ENCODE results near the gene POU1F1.
"Not testable (repeated sequence)": the region's sequence is repeated elsewhere in the genome, so short reads cannot be mapped to it uniquely, and the experiment has no call there.

POU1F1 gene, protein sequence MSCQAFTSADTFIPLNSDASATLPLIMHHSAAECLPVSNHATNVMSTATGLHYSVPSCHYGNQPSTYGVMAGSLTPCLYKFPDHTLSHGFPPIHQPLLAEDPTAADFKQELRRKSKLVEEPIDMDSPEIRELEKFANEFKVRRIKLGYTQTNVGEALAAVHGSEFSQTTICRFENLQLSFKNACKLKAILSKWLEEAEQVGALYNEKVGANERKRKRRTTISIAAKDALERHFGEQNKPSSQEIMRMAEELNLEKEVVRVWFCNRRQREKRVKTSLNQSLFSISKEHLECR

DNA sequence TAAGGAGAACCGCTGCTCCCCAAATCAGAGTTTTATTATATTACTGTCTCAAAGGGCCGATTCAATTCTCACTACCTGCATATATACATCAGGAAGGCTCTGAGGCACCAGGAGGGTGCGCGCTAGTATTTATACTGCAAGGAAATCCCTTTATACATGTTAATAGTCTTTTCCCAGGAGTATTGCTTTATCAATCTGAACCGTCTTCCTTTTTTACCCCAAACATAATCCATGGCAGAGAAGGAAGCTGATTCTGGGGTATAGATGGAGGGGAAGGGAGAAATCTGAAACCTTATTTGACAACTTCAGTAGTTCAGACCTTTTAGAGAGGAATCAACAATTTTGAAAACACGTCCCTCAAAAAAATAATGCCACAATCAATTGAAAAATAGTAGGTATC is at the start of gene POU1F1:
TSS of gene POU1F1 (minus strand) at position 101 of the 400 bp plus-strand sequence. CDS start 122 bp downstream, outside the sequence.
- in situ Hi-C loops (cut with MboI; ENCODE audit: low pct_unique_long_range_greater_than_20kb, low sequenced_read_pairs) = no loop called here
- DNase-seq = no peak

DNA sequence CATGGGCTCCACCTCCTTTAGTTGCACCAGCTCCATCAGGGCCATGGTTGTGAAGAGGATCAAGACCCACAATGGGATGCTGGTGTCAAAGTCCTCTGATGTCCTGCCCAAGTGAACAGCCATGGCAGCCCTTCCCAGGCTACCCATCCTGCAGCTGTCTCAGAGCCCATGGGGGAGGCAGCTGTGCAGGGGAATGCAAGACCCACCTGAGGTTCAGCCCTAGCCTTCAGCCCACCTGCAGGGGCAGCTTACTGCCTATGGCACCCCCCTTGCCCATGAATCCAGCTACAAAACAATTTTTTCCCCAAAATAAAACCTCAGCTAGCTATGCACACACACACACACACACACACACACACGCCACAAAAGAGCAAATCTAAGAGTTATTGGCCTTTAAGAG is 48.2 kb upstream of the POU1F1 start:
- DNase-seq = no peak
- in situ Hi-C loops (cut with MboI; ENCODE audit: low pct_unique_long_range_greater_than_20kb, low sequenced_read_pairs) = no loop called here

DNA sequence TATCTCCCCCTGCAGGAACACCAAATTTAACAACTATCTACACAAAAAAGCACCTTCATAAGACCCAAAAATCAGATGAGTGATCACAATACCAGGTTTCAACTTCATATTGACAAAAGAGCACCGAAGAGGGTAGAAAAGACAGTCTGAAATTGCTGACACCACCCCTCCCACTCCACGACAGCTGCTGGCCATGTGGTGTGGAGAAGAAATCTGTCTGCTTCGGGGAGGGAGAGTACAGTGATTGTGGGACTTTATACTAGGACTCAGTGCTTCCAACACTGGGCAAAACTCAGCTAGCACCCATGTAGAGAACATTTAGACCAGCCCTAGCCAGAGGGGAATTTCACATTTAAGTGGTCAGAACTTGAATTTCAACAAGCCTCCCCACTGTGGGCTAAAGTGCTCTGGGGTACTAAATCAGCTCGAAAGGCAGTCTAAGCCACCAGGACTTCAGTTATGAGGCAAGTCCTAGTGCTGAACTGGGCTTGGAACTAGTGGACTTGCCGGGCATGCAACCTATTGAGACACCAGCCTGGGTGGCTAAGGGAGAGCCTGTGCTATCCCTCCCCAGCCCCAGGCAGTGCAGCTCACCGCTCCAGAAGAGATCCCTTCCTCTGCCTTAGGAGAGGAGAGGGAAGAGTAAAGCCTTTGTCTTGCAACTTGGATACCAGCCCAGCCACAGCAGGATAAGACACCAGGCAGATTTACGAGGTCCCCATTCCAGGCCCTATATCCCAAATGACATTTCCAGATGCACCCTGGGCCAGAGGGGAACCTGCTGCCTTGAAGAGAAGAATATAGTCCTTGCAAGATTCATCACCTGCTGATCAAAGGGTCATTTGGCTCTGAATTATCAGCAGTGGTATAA is 44.6 kb upstream of the POU1F1 start:
- in situ Hi-C loops (cut with MboI; ENCODE audit: low pct_unique_long_range_greater_than_20kb, low sequenced_read_pairs) = no loop called here
- DNase-seq = no peak

DNA sequence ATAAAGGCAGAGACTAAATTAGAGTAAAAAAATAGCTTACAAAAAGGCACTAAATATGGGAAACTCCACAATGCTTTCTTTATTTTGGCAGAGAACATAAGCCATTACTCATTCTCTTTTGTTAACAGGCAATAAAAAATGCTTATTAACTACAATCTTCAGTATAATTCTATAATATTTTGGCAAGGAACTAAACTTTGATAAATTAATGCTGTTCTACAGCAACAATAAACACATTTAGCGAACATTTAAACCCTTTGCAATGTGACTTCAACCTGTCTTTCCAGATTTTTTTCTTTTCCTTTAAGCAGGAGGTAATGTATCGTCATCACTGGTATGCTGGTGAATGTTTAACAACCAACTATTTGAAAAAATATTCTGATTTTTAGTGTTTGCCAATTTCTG is 42.2 kb upstream of the POU1F1 start:
- no peak for DNase-seq

DNA sequence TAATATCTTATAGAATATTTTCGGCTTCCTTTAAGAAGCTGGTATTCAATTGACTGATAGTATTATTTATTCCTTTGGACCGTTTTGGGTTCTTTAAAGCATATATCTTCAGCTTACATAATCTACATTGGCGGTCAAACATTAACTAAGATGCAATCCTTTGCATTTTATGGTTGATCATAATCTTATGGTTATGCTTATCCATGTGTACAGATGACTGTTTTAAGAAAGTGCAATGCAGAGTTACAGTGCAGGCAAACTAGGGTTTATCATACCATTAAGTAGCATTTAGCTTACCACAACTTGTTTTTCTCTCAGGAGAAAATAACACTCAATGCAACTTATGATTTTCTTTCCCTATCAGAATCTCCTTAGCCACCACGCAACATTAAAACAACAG is 41.4 kb upstream of the POU1F1 start:
- DNase-seq = no peak
- in situ Hi-C loops (cut with MboI; ENCODE audit: low pct_unique_long_range_greater_than_20kb, low sequenced_read_pairs) = no loop called here

More for the DNA sequence above, 42.2 kb upstream of the POU1F1 start:
- in situ Hi-C loops (cut with MboI; ENCODE audit: low pct_unique_long_range_greater_than_20kb, low sequenced_read_pairs) = no loop called here

DNA sequence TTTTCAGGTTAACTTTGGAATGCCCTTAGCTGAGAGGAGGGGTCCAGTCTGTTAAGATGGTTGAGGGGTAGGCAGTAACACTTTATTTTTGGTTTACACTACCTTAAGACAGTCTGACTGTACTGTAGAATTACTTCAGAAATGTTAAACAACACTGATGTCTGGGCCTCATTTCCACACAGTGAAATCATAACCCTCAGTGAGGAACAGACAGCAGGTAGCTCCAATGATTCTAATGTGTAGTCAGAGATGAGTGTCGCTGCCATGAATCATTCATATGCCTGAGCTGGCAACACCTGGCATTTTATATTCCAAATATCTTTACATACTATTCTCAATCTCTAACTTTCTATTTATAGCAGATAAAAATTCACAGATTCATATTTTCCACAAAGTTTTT is 37.3 kb upstream of the POU1F1 start:
- no peak for DNase-seq
- in situ Hi-C loops (cut with MboI; ENCODE audit: low pct_unique_long_range_greater_than_20kb, low sequenced_read_pairs) = no loop called here

DNA sequence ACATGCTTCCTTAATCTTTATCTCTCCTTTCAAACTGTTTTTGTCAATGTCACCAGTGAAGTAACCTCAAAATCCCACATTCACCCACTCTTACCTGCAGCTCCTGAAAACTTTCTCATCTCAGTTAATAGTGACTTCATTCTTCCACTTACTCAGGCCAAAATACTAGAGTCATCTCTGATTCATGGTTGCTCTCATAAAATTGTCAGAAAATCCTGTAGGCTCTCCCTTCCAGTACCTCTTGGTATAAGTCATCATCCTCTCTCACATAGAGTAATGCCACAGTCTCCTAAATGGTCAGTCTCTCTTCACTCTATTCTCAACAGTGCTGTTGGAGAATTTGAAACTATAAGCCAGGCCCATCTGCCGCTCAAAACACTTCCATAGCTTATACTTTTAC is 34.9 kb upstream of the POU1F1 start:
- in situ Hi-C loops (cut with MboI; ENCODE audit: low pct_unique_long_range_greater_than_20kb, low sequenced_read_pairs) = no loop called here
- no peak for DNase-seq

DNA sequence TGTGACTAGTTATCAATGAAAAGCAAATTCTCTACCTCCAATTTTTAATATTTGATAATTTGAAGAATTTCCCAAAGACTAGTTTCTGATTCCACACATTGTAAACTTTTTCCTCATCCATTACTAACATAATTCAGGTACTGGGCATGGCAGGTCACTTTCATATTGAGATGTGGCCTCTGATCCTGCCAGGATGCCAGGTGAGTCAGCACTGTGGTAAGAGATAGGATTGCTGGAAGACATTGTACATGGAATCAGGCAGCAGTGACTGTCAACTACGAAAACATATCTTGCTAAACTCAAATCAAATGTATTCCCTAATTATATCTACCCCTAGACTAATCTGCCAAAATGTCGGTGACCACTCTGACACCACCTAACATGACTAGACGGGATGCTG is 33.2 kb upstream of the POU1F1 start:
- DNase-seq = no peak
- in situ Hi-C loops (cut with MboI; ENCODE audit: low pct_unique_long_range_greater_than_20kb, low sequenced_read_pairs) = no loop called here

DNA sequence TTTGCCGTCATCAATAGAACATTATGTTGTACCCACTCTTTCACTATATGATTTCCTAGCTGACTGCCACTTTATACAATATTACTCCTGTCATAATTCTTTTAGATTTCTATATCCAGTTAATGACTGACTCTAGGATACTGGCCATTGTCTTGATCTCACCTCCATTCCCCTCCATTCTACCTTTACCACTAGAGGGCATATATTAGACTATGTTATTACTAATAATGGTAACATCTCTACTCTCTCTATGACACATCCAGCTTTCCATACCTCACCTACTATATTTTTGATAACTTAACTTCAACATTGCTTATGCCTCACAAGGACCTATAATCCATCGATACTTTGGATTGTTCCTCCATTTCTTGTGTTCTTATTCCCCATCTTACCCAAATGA is 31.4 kb upstream of the POU1F1 start:
- DNase-seq = no peak
- in situ Hi-C loops (cut with MboI; ENCODE audit: low pct_unique_long_range_greater_than_20kb, low sequenced_read_pairs) = no loop called here

DNA sequence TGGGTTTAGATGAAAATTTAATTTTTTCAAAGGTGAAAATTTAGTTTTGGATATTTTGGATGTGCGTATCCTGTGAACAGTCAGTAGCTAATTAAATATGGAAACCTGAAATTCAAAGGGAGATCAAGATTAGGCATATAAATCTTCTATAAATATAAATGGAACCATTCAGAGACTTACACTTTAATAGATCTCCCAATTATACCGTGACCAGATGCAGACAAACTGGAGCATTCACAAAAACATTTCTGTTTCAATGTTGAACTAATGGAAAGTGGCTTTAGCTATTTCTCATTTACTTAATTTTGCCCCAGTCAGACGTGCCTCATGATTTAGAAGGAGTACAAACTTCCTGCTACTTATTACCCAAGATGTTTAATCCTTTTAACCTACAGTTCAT is 29.1 kb upstream of the POU1F1 start:
- DNase-seq = no peak
- in situ Hi-C loops (cut with MboI; ENCODE audit: low pct_unique_long_range_greater_than_20kb, low sequenced_read_pairs) = no loop called here

DNA sequence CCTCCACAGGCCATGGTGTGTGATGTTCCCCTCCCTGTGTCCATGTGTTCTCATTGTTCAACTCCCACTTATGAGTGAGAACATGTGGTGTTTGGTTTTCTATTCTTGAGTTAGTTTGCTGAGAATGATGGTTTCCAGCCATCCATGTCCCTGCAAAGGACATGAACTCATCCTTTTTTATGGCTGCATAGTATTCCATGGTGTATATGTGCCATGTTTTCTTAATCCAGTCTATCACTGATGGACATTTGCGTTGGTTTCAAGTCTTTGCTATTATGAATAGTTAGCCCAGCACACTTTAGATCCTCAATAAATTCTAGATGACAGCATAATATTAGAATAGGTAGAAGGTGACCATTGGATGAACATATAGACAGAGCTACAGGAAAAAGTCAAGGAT is 28.6 kb upstream of the POU1F1 start:
- in situ Hi-C loops (cut with MboI; ENCODE audit: low pct_unique_long_range_greater_than_20kb, low sequenced_read_pairs); DNase-seq: not testable (repeated sequence)

DNA sequence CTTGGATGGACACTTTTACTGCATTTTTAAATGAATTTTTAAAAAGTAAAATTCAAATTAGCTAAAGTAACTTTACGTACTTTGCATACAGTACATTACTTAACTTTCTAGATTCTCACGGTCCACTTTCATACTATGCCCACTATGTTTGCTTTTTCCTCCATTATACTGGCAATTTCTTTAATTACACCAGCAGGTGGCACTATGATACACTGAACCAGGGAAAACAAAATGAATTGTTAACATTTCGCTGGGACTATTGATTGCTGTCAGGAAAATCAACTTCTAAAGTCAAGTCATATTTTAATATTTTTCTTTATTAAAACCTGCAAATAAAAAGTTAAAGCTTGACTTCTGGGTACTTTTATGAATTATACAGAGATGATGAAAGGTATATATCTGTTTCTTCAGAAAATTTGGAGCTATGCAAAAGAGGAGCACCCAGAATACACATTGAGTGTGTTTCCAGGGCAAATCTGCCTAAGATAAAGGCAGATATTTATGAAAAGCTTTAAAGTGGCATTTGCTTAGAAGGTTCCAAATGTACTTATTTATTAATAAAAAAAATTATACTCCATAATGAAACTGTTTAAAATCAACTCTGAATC is 21.8 kb upstream of the POU1F1 start:
- in situ Hi-C loops (cut with MboI; ENCODE audit: low pct_unique_long_range_greater_than_20kb, low sequenced_read_pairs) = no loop called here

DNA sequence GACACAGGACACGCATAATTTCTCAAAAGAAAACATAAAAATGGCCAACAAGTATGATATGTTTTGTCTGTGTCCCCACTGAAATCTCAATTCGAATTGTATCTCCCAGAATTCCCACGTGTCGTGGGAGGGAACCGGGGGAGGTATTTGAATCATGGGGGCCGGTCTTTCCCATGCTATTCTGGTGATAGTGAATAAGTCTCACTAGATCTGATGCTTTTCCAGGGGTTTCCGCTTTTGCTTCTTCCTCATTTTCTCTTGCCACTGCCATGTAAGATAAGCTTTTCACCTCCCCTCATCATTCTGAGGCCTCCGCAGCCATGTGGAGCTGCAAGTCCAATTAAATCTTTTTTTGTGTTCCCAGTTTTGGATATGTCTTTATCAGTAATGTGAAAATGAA is 12.1 kb upstream of the POU1F1 start:
- peak; percentile 51 for DNase-seq
- in situ Hi-C loops (cut with MboI; ENCODE audit: low pct_unique_long_range_greater_than_20kb, low sequenced_read_pairs) = no loop called here

More for the DNA sequence above, 21.8 kb upstream of the POU1F1 start:
- DNase-seq = peak; percentile 59

DNA sequence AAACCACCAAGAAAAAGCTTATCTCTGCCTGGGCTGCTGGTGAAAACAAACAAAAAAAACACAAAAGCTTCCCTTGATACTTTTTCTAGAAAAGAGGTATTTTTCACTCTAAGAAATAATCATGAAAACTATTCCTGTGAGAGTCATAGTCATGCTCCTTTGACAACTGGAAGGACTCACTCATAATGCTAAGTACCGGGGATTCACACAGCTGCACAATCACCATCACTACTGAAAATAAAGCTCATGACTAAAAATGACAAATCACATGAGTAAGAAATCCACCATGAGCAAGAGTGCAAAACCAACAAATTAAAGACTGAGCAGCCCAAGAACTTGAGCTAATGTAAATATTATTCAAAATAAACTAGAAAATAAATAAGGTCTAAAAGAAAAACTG is 10.6 kb upstream of the POU1F1 start:
- in situ Hi-C loops (cut with MboI; ENCODE audit: low pct_unique_long_range_greater_than_20kb, low sequenced_read_pairs) = no loop called here
- no peak for DNase-seq

DNA sequence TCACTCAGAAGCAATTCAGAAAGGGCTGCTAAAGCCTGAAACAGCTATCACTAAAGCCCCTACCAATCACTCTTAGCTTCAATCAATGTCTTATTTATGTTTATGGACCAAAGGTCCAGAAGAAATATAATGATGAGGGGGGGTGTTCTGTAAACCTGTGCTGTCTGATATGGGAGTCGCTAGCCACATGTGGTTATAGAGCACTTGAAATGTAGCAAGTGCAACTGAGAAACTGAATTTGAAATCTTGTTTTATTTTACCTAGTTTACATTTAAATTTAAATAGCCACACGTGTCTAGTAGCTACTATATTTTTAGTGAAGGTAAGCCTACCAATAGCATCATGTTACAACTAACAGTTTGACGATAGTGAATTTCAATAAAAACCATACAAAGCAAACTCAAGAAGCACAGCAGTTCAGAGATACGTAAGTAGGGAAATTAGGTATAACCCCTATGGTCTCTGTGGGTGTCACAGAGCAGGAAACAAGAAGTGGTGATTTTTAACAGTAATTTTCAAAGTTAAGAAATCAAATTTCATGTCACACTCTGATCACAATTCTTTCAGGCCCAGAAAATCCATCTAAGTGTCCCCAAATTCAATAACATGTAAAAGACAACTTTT is 3.6 kb downstream of the POU1F1 start:
- DNase-seq = no peak
- in situ Hi-C loops (cut with MboI; ENCODE audit: low pct_unique_long_range_greater_than_20kb, low sequenced_read_pairs) = no loop called here

DNA sequence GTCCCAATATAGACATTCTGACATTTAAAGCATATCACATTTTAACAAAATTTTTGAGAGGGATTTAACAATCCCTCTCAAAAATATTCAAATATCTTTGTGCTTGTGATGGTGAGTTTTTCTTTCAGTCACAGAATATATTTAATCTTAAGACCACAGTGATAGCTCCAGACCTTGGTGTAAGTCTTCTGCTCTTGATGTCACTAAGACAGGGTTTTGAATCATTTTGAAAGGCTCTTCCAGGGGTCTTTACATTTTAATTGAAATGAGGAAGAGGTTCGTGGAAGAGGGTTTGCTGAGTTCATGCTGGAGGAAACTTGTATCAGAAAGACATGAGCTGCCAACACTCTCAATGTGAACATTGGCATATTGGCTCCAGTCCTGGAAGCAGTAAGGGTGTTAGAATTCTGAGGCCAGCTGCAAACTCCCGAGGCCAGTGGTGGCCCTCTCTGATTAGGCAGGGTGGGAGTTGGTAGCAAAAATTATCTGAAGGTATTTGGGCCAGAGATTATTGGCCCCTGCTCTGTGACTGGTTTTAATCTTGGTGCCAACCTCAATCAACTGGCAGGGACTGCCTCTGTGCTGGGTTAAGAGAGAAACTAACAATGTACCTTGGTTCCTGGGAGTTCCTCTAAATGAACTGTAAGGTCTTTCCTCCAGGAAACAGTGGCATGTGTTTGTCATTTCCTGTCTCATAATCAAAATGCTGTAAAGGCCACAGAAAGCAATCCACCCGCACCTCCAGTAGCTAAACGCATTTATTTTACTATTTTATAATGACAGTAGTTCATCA is 5.3 kb downstream of the POU1F1 start:
- peak; percentile 66 for DNase-seq
- in situ Hi-C loops (cut with MboI; ENCODE audit: low pct_unique_long_range_greater_than_20kb, low sequenced_read_pairs) = no loop called here

DNA sequence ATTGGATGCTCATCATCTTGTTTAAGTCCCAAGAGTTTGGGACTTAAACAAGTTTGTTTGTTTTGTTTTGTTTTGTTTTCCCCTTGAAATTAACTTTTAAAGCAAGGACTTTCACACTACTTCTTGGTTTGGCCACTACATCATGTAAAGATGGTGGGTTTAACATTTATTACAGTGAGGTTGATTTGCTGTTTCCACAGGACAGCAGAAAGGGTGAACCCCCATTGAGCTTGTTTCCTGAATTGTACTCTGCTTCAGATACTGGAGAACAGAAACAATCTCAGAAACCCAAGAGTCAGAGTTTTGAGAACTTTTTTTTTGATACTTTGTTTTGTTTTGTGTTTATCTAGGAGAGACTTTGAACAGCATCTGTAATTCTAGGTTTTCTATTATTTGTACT is 6.7 kb downstream of the POU1F1 start:
- DNase-seq = peak; percentile 11
- in situ Hi-C loops (cut with MboI; ENCODE audit: low pct_unique_long_range_greater_than_20kb, low sequenced_read_pairs) = no loop called here

DNA sequence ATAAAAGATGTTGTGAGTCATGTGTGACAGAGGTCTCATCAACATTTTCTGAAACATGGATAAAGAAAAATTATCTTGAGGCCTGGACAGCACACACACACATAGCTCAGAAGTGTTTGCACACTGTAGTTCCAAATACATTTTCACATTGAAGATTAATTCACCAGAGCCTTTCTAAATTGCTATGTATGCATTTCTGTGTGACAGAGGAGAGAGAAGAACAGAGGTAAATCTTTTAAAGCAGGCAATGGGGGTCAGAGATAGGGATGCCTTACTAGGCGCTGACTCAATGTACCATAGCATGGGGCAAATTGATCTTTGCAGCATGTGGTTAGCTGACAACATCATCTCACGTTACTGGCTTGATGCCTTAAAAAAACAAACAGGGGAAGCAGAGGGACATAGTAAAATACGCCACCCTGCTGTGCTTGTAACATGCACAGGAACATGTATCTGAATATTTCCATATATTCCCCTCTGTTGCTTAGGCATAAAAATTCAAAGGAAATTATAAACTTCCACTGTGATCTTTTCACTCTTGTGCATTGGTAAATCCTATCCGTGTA is 7.7 kb downstream of the POU1F1 start:
- in situ Hi-C loops (cut with MboI; ENCODE audit: low pct_unique_long_range_greater_than_20kb, low sequenced_read_pairs) = no loop called here
- peak; percentile 49 for DNase-seq

Measured in KBM-7 (cell line).